Activated CD4-positive, alpha-beta T cell treated with anti-CD3 and anti-CD28 coated beads, Interleukin-2, Interleukin-6, amounts not matched to agents 100 ng/mL and 50 ng/mL, durations not matched to agents 16 hours and 8 hours (primary cell): ENCODE results near the gene BICC1.
"Not testable (repeated sequence)": the region's sequence is repeated elsewhere in the genome, so short reads cannot be mapped to it uniquely, and the experiment has no call there.

Source experiments
- DNase-seq: peaks from one replicate; pipeline ENCODE4 v3.0.0-alpha.2; 2020

BICC1 gene

GRCh38 chr10:58836991-58837575, 324.4 kb downstream of the BICC1 start:
- DNase-seq = no peak

- no peak for DNase-seq
These were observed 325.2 kb downstream of the BICC1 start for GRCh38 chr10:58837826-58838225.

- DNase-seq = no peak
These were observed 326.0 kb downstream of the BICC1 start for GRCh38 chr10:58838561-58839208.

GRCh38 chr10:58839771-58840170, 327.1 kb downstream of the BICC1 start:
- no peak for DNase-seq

GRCh38 chr10:58840840-58841435, 328.3 kb downstream of the BICC1 start:
- DNase-seq = no peak

GRCh38 chr10:58842860-58843376, 330.2 kb downstream of the BICC1 start:
- no peak for DNase-seq

GRCh38 chr10:58843760-58844159, 331.1 kb downstream of the BICC1 start:
- DNase-seq = no peak

- no peak for DNase-seq
These were observed 332.0 kb downstream of the BICC1 start for GRCh38 chr10:58844680-58845079.

GRCh38 chr10:58846856-58847255, 334.2 kb downstream of the BICC1 start:
- DNase-seq = no peak

- no peak for DNase-seq
These were observed 338.9 kb downstream of the BICC1 start for GRCh38 chr10:58851606-58852005.

GRCh38 chr10:58853668-58854067, 341.0 kb downstream of the BICC1 start:
- DNase-seq = no peak

GRCh38 chr10:58854811-58855210, 342.1 kb downstream of the BICC1 start:
- DNase-seq = no peak

- DNase-seq = no peak
These were observed 344.0 kb downstream of the BICC1 start for GRCh38 chr10:58856508-58857240.

GRCh38 chr10:58857251-58857805, 344.7 kb downstream of the BICC1 start:
- no peak for DNase-seq

- DNase-seq = not testable (repeated sequence)
These were observed 345.5 kb downstream of the BICC1 start for GRCh38 chr10:58858123-58858522.

GRCh38 chr10:58859526-58859925, 346.9 kb downstream of the BICC1 start:
- DNase-seq = no peak

GRCh38 chr10:58867683-58868082, 355.0 kb downstream of the BICC1 start:
- DNase-seq = no peak

GRCh38 chr10:58868736-58869435, 356.2 kb downstream of the BICC1 start:
- no peak for DNase-seq

- no peak for DNase-seq
These were observed 357.4 kb downstream of the BICC1 start for GRCh38 chr10:58870070-58870469.

GRCh38 chr10:58873161-58873560, 360.5 kb downstream of the BICC1 start:
- no peak for DNase-seq
